ENCODE results near the gene HEY2. TPM values are rescaled to one million over a fixed set of nuclear protein-coding genes. Genes with fewer than 3 reads are reported as not detected.

Gene HEY2
- total and polyA plus RNA-seq, 10 of the 15 experiments (the other 5 are each of a cell fraction or from before 2014, with no cell fraction given), result 0.01 to 0.32 (median 0.08) TPM; not detected in 4

GRCh38 chr6:125797120-125797885 is 47.9 kb downstream of the HEY2 start (continued):
- TF ChIP-seq PRDM15 (CRISPR knock-in tag; IDR thresholded peaks at IDR 0.05), result no peak
- TF ChIP-seq IKZF2 (IDR thresholded peaks at IDR 0.05), result peak in 1 of 2 experiments; percentile 27; a peak in 2 of 4 replicates
- TF ChIP-seq ZNF207 (IDR thresholded peaks at IDR 0.05; ENCODE audit: borderline replicate concordance), result no peak
- no peak for TF ChIP-seq MTA2 (IDR thresholded peaks at IDR 0.05; ENCODE audit: low read depth)
- no peak for TF ChIP-seq TAF1 (IDR thresholded peaks at IDR 0.05; ENCODE audit: borderline replicate concordance, low read depth, low read length)
- TF ChIP-seq POLR2A (IDR thresholded peaks at IDR 0.05; ENCODE audit: low read depth, low read length), result no peak
- TF ChIP-seq ETV6 (conservative IDR thresholded peaks at IDR 0.05 in 1 of 2, IDR thresholded peaks at IDR 0.05 in 1 of 2; ENCODE audit: borderline replicate concordance in 1 of 2, low read depth in 1 of 2), result no peak
- TF ChIP-seq LARP7 (IDR thresholded peaks at IDR 0.05), result no peak
- TF ChIP-seq PAX5 (IDR thresholded peaks at IDR 0.05; ENCODE audit: borderline replicate concordance, low read depth, low read length), result no peak
- no peak for TF ChIP-seq ZBED1 (IDR thresholded peaks at IDR 0.05; ENCODE audit: borderline replicate concordance)
- TF ChIP-seq E2F4 (IDR thresholded peaks at IDR 0.05; ENCODE audit: low read depth, low read length), result no peak
